ENCODE data around the gene TRMU.

Gene TRMU

GRCh38 chr22:46360097-46360496 is 24.6 kb downstream of the TRMU start:
- TF ChIP-seq CTCF (IDR thresholded peaks at IDR 0.05; ENCODE audit: control insufficient read depth, extremely low read depth, insufficient read depth) = no peak
- H3K4me3 ChIP-seq (ENCODE audit: low read depth, low read length) = no peak overlapping the region
- no peak for DNase-seq (ENCODE audit: low read depth)

GRCh38 chr22:46360891-46361290 is 25.4 kb downstream of the TRMU start:
- TF ChIP-seq CTCF (IDR thresholded peaks at IDR 0.05; ENCODE audit: control insufficient read depth, extremely low read depth, insufficient read depth) = no peak
- no peak overlapping the region for H3K4me3 ChIP-seq (ENCODE audit: low read depth, low read length)
- no peak for DNase-seq (ENCODE audit: low read depth)

GRCh38 chr22:46361826-46362202 is 26.3 kb downstream of the TRMU start:
- DNase-seq (ENCODE audit: low read depth) = no peak
- H3K4me3 ChIP-seq (ENCODE audit: low read depth, low read length) = no peak overlapping the region
- TF ChIP-seq CTCF (IDR thresholded peaks at IDR 0.05; ENCODE audit: control insufficient read depth, extremely low read depth, insufficient read depth) = no peak

- no peak for TF ChIP-seq CTCF (IDR thresholded peaks at IDR 0.05; ENCODE audit: control insufficient read depth, extremely low read depth, insufficient read depth)
- no peak for DNase-seq (ENCODE audit: low read depth)
- H3K4me3 ChIP-seq (ENCODE audit: low read depth, low read length) = no peak overlapping the region
Measured at GRCh38 chr22:46362203-46362933, 26.9 kb downstream of the TRMU start.

- no peak for TF ChIP-seq CTCF (IDR thresholded peaks at IDR 0.05; ENCODE audit: control insufficient read depth, extremely low read depth, insufficient read depth)
- no peak for DNase-seq (ENCODE audit: low read depth)
- H3K4me3 ChIP-seq (ENCODE audit: low read depth, low read length) = no peak overlapping the region
Measured at GRCh38 chr22:46362934-46363515, 27.5 kb downstream of the TRMU start.

- DNase-seq (ENCODE audit: low read depth) = no peak
- TF ChIP-seq CTCF (IDR thresholded peaks at IDR 0.05; ENCODE audit: control insufficient read depth, extremely low read depth, insufficient read depth) = no peak
- H3K4me3 ChIP-seq (ENCODE audit: low read depth, low read length) = no peak overlapping the region
Measured at GRCh38 chr22:46363611-46364321, 28.3 kb downstream of the TRMU start.
